ENCODE measurements around the gene SLC66A2.

DNA sequence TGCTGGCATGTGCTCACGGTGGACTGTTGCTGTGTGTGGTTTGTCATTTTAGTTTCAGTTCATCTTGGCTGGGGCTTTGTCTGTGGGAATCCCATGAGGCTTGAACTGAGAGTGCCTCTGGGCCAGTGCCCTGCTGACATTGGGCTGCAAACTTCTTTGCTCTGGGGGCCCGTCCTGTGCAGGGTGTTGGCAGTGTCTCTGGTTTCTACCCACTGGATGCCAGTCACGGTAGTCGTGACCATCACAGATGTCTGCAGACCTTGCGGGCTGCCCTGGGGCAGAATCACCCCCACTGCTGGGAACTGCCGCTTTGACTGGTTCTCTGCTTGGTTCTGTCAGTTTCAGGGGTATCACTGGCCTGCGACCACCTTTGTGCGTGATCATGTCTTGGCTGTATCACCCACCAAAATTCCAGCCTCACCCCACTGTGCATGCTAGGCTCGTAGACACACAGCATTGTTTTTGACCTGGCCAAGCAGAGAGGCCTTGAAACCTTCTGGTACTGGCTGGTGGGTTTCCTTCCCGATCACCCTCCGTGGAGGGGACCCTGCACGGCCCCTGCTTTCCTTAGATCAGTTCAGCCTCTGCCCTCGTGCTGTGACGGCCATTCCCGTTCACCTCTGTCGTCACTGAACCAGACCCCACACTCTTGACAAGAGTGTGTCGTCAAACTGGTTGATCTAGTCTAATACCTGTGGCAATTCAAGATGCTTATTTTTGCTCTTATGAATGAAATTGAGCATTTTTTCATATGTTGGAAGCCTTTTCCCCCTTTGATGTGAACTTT is 96.1 kb downstream of the SLC66A2 start:
- TF ChIP-seq GATA3 (IDR thresholded peaks at IDR 0.05; ENCODE audit: low read depth, low read length) (no peak), GATA2 (IDR thresholded peaks at IDR 0.05; ENCODE audit: low read depth, low read length) (no peak)
